Osteoblast (primary cell): ENCODE measurements around the gene CDC6. TPM values are rescaled to one million over a fixed set of nuclear protein-coding genes. Genes with fewer than 3 reads are reported as not detected.

Experiments used
- DNase-seq: peaks from one replicate; pipeline ENCODE4 v3.0.0; 2011; ENCODE audit warnings: low spot score, mixed read lengths; ENCODE audit not compliant: insufficient read length; ENCODE audit errors: missing footprints
- H2AFZ ChIP-seq: 2 replicates; pipeline ENCODE4 v1.6.0; 2011; ENCODE audit warnings: mild to moderate bottlenecking, low read length
- H3K27ac ChIP-seq: 2 replicates; pipeline ENCODE4 v1.5.1; 2011; ENCODE audit warnings: mild to moderate bottlenecking, low read depth, low read length, moderate library complexity
- H3K27me3 ChIP-seq: 2 replicates; pipeline ENCODE4 v1.6.0; 2012; ENCODE audit warnings: mild to moderate bottlenecking, control low read depth, inconsistent platforms, low read length, moderate library complexity; ENCODE audit not compliant: insufficient read depth
- H3K36me3 ChIP-seq: 2 replicates; pipeline ENCODE4 v1.5.1; 2011; ENCODE audit warnings: mild to moderate bottlenecking, low read length, control low read depth, moderate library complexity; ENCODE audit not compliant: insufficient read depth
- H3K4me1 ChIP-seq: 2 replicates; pipeline ENCODE4 v1.5.1; 2011; ENCODE audit warnings: mild to moderate bottlenecking, low read length, control low read depth, moderate library complexity; ENCODE audit not compliant: insufficient read depth
- H3K4me2 ChIP-seq: 2 replicates; pipeline ENCODE4 v1.6.0; 2011; ENCODE audit warnings: mild to moderate bottlenecking, low read length; ENCODE audit not compliant: insufficient read depth
- H3K4me3 ChIP-seq: fragments of 200-600 bp; sonication (generic); 3 replicates; pipeline ENCODE4 v1.5.1; 2012; ENCODE audit warnings: mild to moderate bottlenecking, low read length, inconsistent platforms; ENCODE audit not compliant: insufficient read depth
- H3K79me2 ChIP-seq: 2 replicates; pipeline ENCODE4 v1.6.0; 2012; ENCODE audit warnings: mild to moderate bottlenecking, low read length, control low read depth, inconsistent platforms; ENCODE audit not compliant: insufficient read depth
- H3K9me3 ChIP-seq: 2 replicates; pipeline ENCODE4 v1.5.1; 2011; ENCODE audit warnings: low read depth, low read length, control low read depth
- H4K20me1 ChIP-seq: 2 replicates; pipeline ENCODE4 v1.6.0; 2012; ENCODE audit warnings: mild to moderate bottlenecking, low read length, control low read depth; ENCODE audit not compliant: insufficient read depth
- CTCF ChIP-seq: IDR thresholded peaks from 2 replicates; pipeline ENCODE4 v1.5.1; 2011; ENCODE audit warnings: mild to moderate bottlenecking, low read depth, low read length, moderate library complexity; ENCODE audit errors: extremely low read depth
- total RNA-seq: library from RNA; depleted of rRNA; stranded (reverse); fragments of >200 nt; gene quantifications from 2 replicates; pipeline ENCODE4 v1.2.3, GENCODE V29; 2012

CDC6 gene
- total RNA-seq, 1 donor, result 5.1 TPM

GRCh38 chr17:40343219-40344119 is 55.8 kb downstream of the CDC6 start:
- no peaks in the 10 kb centered on the region for H3K9me3 ChIP-seq
- peak overlapping the region; percentile 72 for H3K27ac ChIP-seq
- peaks cover 85% of the 10 kb centered on the region for H3K79me2 ChIP-seq
- DNase-seq, result peak; percentile 75
- TF ChIP-seq CTCF, result no peak
- H3K4me3 ChIP-seq, result peak overlapping the region; percentile 81
- peaks cover 61% of the 10 kb centered on the region for H3K4me1 ChIP-seq
- peak overlapping the region; percentile 92 for H3K4me2 ChIP-seq
- H3K27me3 ChIP-seq, result no peaks in the 10 kb centered on the region
- H2AFZ ChIP-seq, result no peak overlapping the region
- peaks cover 58% of the 10 kb centered on the region for H4K20me1 ChIP-seq
- H3K36me3 ChIP-seq, result peaks cover 3% of the 10 kb centered on the region

GRCh38 chr17:40344421-40345160 is 56.9 kb downstream of the CDC6 start:
- Histone ChIP-seq H3K4me3 (peak overlapping the region; percentile 81), H3K4me2 (peak overlapping the region; percentile 92), H4K20me1 (peaks cover 64% of the 10 kb centered on the region), H3K36me3 (peaks cover 11% of the 10 kb centered on the region), H3K4me1 (peaks cover 66% of the 10 kb centered on the region), H3K27ac (peak overlapping the region; percentile 58), H3K27me3 (no peaks in the 10 kb centered on the region), H2AFZ (no peak overlapping the region), H3K79me2 (peaks cover 89% of the 10 kb centered on the region), H3K9me3 (no peaks in the 10 kb centered on the region)
- TF ChIP-seq CTCF, result no peak
- peak; percentile 87 for DNase-seq

- peak; percentile 98 for DNase-seq
- Histone ChIP-seq H3K27ac (peak overlapping the region; percentile 58), H3K4me2 (peak overlapping the region; percentile 92), H3K79me2 (peaks cover 89% of the 10 kb centered on the region), H3K36me3 (peaks cover 15% of the 10 kb centered on the region), H2AFZ (no peak overlapping the region), H3K27me3 (no peaks in the 10 kb centered on the region), H3K9me3 (no peaks in the 10 kb centered on the region), H4K20me1 (peaks cover 69% of the 10 kb centered on the region), H3K4me1 (peaks cover 72% of the 10 kb centered on the region), H3K4me3 (peak overlapping the region; percentile 81)
- TF ChIP-seq CTCF, result no peak
Measured at GRCh38 chr17:40345161-40345993, 57.7 kb downstream of the CDC6 start.
